ENCODE measurements around the gene SNX13. TPM values are rescaled to one million over a fixed set of nuclear protein-coding genes. Genes with fewer than 3 reads are reported as not detected.

The SNX13 gene
- total RNA-seq, 4 donors from 2014 or later: 71.1 to 94.9 (median 80.9) TPM

- TF ChIP-seq CTCF (IDR thresholded peaks at IDR 0.05; ENCODE audit: low read depth): no peak
These were observed 198.9 kb downstream of the SNX13 start for GRCh38 chr7:17741426-17741825.

Other genes starting within 250 kb of the SNX13 start
- gene PRPS1L1, start 87.4 kb upstream of the SNX13 start, total RNA-seq: not detected